HG03354 (cell line): Measurements from ENCODE around the gene SLC6A13.

ENCODE experiments used
- ATAC-seq: cut with Tn5 transposase; IDR thresholded peaks from one replicate; pipeline ENCODE4 v1.9.1; 2021; ENCODE audit warnings: mild to moderate bottlenecking; ENCODE audit not compliant: unreplicated experiment, poor library complexity, severe bottlenecking

The SLC6A13 gene

DNA sequence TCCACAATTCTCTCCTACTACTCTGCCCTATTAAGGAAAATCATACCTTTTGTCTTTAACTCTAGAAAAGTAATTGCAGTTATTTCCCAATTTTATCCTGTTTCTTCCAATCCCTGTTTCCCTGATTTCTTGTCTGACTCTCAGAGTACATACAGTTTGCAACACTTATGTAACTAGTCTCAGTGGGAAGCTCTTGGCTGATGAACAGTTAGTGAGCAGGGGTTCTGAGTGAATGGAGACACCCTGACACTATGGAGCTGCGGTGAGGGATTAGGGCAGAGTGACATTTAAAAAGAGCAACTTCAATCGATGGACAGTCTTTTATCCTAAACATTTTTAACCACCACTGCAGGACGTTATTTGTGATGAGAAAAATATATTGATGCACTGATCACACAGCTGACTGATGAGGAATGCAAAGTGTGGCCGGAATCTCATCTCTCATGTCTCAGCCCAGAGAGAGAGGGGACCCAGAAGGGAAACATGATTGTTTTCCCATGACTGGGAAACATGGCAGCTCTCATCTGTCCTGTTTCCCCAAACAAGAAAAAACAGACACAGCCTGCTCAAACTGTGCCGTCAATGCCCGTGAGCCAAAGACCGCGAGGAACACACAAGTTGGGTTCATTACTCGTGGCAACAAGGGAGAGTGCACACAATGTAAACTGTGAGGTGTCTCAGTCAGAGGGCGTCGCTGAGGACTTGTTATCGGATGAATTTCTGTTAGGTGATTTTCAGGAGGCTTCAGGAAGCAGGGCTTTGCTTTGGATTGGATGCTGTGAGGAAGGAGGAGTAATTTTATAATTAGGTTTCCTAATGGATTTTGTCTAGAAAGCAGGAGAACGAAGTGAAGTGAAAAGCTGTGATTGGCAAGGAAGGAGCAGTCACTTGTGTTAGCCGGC, 5.2 kb upstream of the SLC6A13 start:
- ATAC-seq = no peak

DNA sequence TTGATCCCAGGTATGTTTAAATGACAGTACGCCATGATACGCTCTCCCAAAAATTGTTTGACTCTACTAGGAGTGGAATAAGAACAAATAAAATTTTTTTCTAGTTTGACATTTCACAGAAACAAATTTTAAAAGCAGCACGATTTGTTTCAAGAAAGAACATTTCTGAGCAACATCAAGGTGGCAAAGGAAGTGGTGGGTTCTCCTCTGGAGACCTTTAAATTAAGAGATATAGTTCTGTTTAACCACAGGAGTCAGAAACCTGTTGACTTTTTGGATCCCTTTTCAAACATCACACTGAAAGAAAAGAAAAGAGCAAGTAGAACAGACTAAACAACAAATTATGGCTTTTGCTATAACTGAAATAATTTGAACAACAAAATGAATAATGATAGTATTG, 2.5 kb upstream of the SLC6A13 start:
- no peak for ATAC-seq

DNA sequence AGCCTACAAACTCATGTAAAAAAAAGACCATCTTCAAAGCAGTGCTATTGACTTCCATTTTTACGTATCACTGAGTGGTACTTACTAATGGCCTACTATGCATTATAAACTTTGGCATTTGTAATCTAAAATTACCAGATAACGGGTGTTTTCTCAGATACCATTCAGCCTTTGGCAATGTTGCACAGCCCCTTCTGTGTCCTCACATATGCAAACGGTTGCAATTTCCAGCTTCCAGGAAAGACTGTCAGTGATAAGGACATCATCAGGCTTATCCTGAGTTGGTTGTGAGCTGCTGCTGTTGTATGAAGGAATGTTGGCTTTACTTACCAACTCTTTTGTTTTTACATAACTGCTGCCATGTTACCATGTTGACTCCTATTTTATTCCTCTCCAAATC, 1.6 kb upstream of the SLC6A13 start:
- ATAC-seq = no peak

DNA sequence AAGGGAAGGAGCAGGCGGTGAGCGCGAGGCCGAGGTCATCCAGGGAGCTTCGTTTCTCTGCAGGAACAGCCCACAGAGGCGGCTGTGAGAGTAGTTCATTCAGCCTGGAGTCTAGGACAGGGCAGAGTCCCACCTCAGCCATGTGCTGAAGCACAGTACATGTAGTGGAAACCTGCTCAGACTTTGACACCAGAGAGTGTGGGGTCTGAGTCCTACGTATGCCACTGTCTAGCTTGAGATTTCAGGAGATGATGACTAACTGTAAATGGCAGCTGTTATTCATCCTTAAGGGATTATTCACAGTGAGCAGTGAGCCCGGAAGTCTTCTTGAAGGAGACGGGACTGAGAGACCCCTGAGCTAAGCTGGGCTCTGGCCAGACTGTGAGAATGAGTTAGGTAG, 938 bp upstream of the SLC6A13 start:
- ATAC-seq = no peak

- ATAC-seq = no peak
Observed at GRCh38 chr12:262113-262512, 523 bp downstream of the SLC6A13 start.

- ATAC-seq = no peak
Observed at GRCh38 chr12:257521-258321, 4.9 kb downstream of the SLC6A13 start.

- ATAC-seq = no peak
Observed at GRCh38 chr12:256958-257357, 5.7 kb downstream of the SLC6A13 start.

GRCh38 chr12:256225-256624, 6.4 kb downstream of the SLC6A13 start:
- no peak for ATAC-seq

DNA sequence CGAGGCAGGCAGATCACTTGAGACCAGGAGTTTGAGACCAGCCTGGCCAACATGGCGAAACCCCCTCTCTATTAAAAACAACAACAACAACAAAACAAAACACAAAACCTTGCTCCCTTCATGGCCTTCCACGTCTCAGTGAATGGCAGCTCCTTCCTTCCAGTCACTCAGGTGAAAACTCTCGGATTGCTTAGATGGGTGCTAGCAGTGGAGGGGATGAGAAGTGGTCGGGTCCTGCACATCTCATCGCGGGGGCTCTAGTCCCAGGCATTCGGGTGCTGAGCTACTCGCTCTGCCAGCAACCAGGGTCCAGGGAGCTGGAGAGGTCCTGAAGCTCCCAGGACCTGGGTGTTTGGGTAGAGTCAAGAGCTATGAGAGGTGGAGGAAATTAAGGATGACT, 7.7 kb downstream of the SLC6A13 start:
- ATAC-seq = no peak

- no peak for ATAC-seq
Observed at GRCh38 chr12:254039-254438, 8.6 kb downstream of the SLC6A13 start.

- ATAC-seq = no peak
Observed at GRCh38 chr12:253116-253831, 9.4 kb downstream of the SLC6A13 start.

DNA sequence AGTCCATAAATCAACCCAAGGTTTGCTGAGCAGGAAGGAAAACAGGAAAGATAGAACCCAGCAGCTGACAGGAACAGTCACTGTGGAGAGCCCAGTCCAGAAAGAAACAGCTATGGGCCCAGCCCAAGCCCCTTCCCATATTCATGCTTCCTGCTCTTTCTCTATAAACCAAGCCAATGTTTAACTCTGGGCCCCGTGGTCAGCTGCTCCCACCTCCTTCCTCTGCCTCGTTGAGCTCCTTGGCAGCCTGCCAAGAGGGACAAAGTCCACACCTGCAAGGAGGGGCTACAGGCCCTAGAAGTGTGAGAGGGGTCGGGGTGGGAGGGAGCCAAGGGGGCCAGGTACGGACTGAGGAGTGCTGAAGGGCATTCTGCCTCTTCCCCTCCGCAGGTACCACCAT, 10.0 kb downstream of the SLC6A13 start:
- no peak for ATAC-seq

DNA sequence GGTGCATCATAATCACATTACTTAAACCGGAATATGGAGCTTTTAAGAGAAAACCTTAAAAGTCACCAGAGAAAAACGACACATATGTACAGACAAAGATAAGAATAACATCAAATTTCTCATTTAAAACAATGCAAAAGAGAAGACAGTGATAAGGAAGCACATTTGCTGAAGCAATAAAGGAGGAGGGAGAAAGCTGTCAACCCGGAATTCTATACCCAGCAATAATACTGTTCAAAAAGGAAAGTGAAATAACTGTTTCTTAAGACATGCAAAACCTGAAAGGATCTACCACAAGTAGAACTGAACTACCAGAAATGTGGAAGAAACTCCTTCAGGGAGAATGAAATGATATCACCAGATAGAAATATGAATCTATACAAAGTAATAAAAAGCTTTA, 15.4 kb downstream of the SLC6A13 start:
- no peak for ATAC-seq

GRCh38 chr12:243381-243780, 19.3 kb downstream of the SLC6A13 start:
- no peak for ATAC-seq

GRCh38 chr12:242496-242895, 20.1 kb downstream of the SLC6A13 start:
- ATAC-seq = no peak

DNA sequence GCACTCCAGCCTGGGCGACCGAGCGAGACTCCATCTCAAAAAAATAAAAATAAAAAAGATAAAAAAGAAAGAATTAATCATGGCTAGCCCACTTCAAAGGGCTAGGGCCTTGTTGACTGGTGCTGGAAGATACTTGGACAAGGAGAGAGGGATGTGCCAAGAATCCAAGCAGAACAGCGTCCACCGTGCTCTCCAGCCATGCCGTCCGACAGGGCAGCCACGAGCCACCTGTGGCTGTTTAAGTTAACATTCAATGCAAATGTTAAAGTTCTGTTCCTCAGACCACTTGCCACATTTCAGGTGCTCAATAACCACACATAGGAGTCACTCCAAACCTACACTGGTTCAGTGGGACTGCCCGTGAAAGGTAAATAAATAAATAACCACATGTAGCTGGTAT, 21.4 kb downstream of the SLC6A13 start:
- no peak for ATAC-seq

GRCh38 chr12:240566-240965, 22.1 kb downstream of the SLC6A13 start:
- ATAC-seq = no peak

GRCh38 chr12:238736-239398, 23.8 kb downstream of the SLC6A13 start:
- ATAC-seq = no peak

GRCh38 chr12:238116-238515, 24.5 kb downstream of the SLC6A13 start:
- ATAC-seq = no peak
